ENCODE measurements around the gene ADGRL2. TPM values are rescaled to one million over a fixed set of nuclear protein-coding genes. Genes with fewer than 3 reads are reported as not detected.

ADGRL2 gene
- total and polyA plus RNA-seq, 2 experiments from 2014 or later, result 38.2 to 90.3 TPM

DNA sequence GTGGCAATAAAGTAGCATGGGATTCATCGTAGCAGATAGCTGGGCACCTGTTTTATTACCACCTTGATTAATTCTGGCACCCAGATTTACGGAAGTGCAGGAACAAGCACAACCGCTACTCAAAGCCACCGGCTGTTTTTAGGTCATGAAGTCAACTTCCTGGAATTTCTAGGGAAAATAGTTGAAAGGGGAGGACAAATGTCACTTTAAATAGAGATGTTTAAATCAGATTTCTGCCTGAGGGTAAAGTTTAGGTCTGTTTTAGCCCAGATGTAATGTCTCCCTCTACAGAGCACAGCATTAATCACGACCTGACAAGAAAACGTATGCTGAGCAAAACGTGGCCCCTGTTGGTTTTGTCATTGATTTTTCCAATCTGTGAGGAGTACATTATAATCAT is 8.0 kb downstream of the ADGRL2 start:
- Histone ChIP-seq H2AFZ (no peak overlapping the region), H3K9me2 (ENCODE audit: insufficient read depth) (no peaks in the 10 kb centered on the region), H4K20me1 (replicated peaks; ENCODE audit: insufficient read depth) (peaks cover 6% of the 10 kb centered on the region), H3K4me1 (ENCODE audit: insufficient read depth) (peaks cover 82% of the 10 kb centered on the region), H3F3A (replicated peaks; ENCODE audit: low read depth) (no peaks in the 10 kb centered on the region), H3K4me3 (no peak overlapping the region), H3K27me3 (ENCODE audit: insufficient read depth) (no peaks in the 10 kb centered on the region), H3K36me3 (ENCODE audit: insufficient read depth) (no peaks in the 10 kb centered on the region), H3K4me2 (peak overlapping the region; percentile 18), H3K27ac (ENCODE audit: low read depth) (no peak overlapping the region), H3K79me2 (replicated peaks; ENCODE audit: insufficient read depth) (peaks cover 99% of the 10 kb centered on the region)
- H3K4me1 Mint-ChIP-seq, result peaks cover 76% of the 10 kb centered on the region
- H3K27me3 Mint-ChIP-seq (ENCODE audit: insufficient read depth, low read depth, poor library complexity), result no peaks in the 10 kb centered on the region
- ATAC-seq (peak; percentile 56; the same call in 2 of the 3 replicates), DNase-seq (ENCODE audit: low spot score) (peak; percentile 52)
- TF ChIP-seq, protein P1, sequence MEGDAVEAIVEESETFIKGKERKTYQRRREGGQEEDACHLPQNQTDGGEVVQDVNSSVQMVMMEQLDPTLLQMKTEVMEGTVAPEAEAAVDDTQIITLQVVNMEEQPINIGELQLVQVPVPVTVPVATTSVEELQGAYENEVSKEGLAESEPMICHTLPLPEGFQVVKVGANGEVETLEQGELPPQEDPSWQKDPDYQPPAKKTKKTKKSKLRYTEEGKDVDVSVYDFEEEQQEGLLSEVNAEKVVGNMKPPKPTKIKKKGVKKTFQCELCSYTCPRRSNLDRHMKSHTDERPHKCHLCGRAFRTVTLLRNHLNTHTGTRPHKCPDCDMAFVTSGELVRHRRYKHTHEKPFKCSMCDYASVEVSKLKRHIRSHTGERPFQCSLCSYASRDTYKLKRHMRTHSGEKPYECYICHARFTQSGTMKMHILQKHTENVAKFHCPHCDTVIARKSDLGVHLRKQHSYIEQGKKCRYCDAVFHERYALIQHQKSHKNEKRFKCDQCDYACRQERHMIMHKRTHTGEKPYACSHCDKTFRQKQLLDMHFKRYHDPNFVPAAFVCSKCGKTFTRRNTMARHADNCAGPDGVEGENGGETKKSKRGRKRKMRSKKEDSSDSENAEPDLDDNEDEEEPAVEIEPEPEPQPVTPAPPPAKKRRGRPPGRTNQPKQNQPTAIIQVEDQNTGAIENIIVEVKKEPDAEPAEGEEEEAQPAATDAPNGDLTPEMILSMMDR (conservative IDR thresholded peaks at IDR 0.05; ENCODE audit: low read depth in 2 of 2), result peak; percentile 41 to 60
- TF ChIP-seq NANOG (IDR thresholded peaks at IDR 0.05; ENCODE audit: borderline replicate concordance), result no peak
- no peak for TF ChIP-seq ZNF331 (CRISPR knock-in tag; IDR thresholded peaks at IDR 0.05; ENCODE audit: low read depth)
- H3K27ac Mint-ChIP-seq, result no peak overlapping the region; the same call in 1 of the 2 replicates
- H3K9me3 Mint-ChIP-seq, result no peaks in the 10 kb centered on the region
- H3K4me3 Mint-ChIP-seq, result peak overlapping the region; percentile 35; the same call in 2 of the 3 replicates
- no peaks in the 10 kb centered on the region; the same call in 2 of the 3 replicates for H3K36me3 Mint-ChIP-seq (ENCODE audit: low read depth)

DNA sequence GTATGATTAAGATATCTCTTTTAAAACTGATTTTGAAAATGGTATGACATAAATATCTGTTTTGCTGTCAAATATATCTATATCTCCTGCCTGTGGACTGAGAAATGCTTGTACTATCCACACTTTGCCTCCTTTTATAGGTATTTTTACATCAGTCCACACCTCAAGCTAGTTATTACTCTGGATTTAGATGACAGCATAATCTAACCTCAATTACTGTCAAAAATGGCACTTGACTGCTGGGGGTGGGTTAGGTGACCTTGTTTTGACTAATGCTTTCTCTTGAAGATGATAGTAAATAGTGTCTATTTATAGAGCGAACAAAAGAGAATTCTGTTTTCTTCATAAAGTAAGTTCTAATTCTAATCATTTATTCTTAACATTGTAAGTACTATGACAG is 9.1 kb downstream of the ADGRL2 start:
- DNase-seq (ENCODE audit: low spot score) (no peak), ATAC-seq (no peak)
- H4K20me1 ChIP-seq (replicated peaks; ENCODE audit: insufficient read depth), result peaks cover 6% of the 10 kb centered on the region; the same call in 1 of the 2 replicates
- 0 out of 2 replicates have a peak overlapping the region, but pooled peaks have one; percentile 18 for H3K4me2 ChIP-seq
- H2AFZ ChIP-seq, result no peak overlapping the region
- no peaks in the 10 kb centered on the region for H3K9me2 ChIP-seq (ENCODE audit: insufficient read depth)
- no peak overlapping the region for H3K4me3 ChIP-seq
- no peak overlapping the region for H3K4me3 Mint-ChIP-seq
- no peaks in the 10 kb centered on the region for H3K36me3 Mint-ChIP-seq (ENCODE audit: low read depth)
- H3K36me3 ChIP-seq (ENCODE audit: insufficient read depth), result no peaks in the 10 kb centered on the region
- H3K4me1 ChIP-seq (ENCODE audit: insufficient read depth), result peaks cover 77% of the 10 kb centered on the region
- peaks cover 100% of the 10 kb centered on the region for H3K79me2 ChIP-seq (replicated peaks; ENCODE audit: insufficient read depth)
- H3F3A ChIP-seq (replicated peaks; ENCODE audit: low read depth), result no peaks in the 10 kb centered on the region
- H3K4me1 Mint-ChIP-seq, result peaks cover 69% of the 10 kb centered on the region
- no peaks in the 10 kb centered on the region for H3K27me3 Mint-ChIP-seq (ENCODE audit: insufficient read depth, low read depth, poor library complexity)
- no peaks in the 10 kb centered on the region for H3K27me3 ChIP-seq (ENCODE audit: insufficient read depth)
- no peaks in the 10 kb centered on the region for H3K9me3 Mint-ChIP-seq
- no peak for TF ChIP-seq CREB1 (CRISPR knock-in tag; IDR thresholded peaks at IDR 0.05; ENCODE audit: low read depth)
- no peak for TF ChIP-seq JUNB (IDR thresholded peaks at IDR 0.05; ENCODE audit: unreplicated experiment)
- TF ChIP-seq ZNF114 (CRISPR knock-in tag; IDR thresholded peaks at IDR 0.05), result no peak
- TF ChIP-seq, protein P2, sequence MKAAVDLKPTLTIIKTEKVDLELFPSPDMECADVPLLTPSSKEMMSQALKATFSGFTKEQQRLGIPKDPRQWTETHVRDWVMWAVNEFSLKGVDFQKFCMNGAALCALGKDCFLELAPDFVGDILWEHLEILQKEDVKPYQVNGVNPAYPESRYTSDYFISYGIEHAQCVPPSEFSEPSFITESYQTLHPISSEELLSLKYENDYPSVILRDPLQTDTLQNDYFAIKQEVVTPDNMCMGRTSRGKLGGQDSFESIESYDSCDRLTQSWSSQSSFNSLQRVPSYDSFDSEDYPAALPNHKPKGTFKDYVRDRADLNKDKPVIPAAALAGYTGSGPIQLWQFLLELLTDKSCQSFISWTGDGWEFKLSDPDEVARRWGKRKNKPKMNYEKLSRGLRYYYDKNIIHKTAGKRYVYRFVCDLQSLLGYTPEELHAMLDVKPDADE (IDR thresholded peaks at IDR 0.05), result no peak
- H3K27ac Mint-ChIP-seq, result no peak overlapping the region
- H3K27ac ChIP-seq (ENCODE audit: low read depth), result no peak overlapping the region
